Vagina (tissue), 2 donors: ENCODE data around the gene KRTAP12-1. TPM values are rescaled to one million over a fixed set of nuclear protein-coding genes. Genes with fewer than 3 reads are reported as not detected.

Source experiments
- DNase-seq, 2 donors: peaks; one replicate each; pipeline ENCODE4 v3.0.0-alpha.2; 2017; ENCODE audit errors: extremely low spot score in 2 of 2
- H3K27ac ChIP-seq: fragments of 200-600 bp; sonication (generic); one replicate; pipeline ENCODE4 v1.5.1; 2019
- H3K27me3 ChIP-seq: fragments of 200-600 bp; sonication (generic); one replicate; pipeline ENCODE4 v1.5.1; 2019
- H3K36me3 ChIP-seq, 2 donors: fragments of 200-600 bp; sonication (generic); one replicate each; pipeline ENCODE4 v1.5.1; 2017 to 2019
- H3K4me1 ChIP-seq: fragments of 200-600 bp; sonication (generic); one replicate; pipeline ENCODE4 v1.5.1; 2019
- H3K4me3 ChIP-seq, 2 donors: fragments of 200-600 bp; sonication (generic); 1 replicate in 1 of 2; 2 replicates in 1 of 2; pipeline ENCODE4 v1.5.1; 2016 to 2019
- H3K9me3 ChIP-seq: fragments of 200-600 bp; sonication (generic); one replicate; pipeline ENCODE4 v1.5.1; 2019
- POLR2A ChIP-seq, 2 donors: fragments of 450-650 bp; IDR thresholded peaks; one replicate each; pipeline ENCODE4 v1.6.1; 2017; ENCODE audit warnings: antibody characterized with exemption in 2 of 2, mild to moderate bottlenecking in 2 of 2, moderate library complexity in 2 of 2
- POLR2AphosphoS5 ChIP-seq, 2 donors: sonication (generic); formaldehyde crosslinking; IDR thresholded peaks; one replicate each; pipeline ENCODE4 v1.9.0; 2017; ENCODE audit warnings: antibody characterized with exemption in 2 of 2, mild to moderate bottlenecking in 2 of 2, low read depth in 1 of 2; ENCODE audit not compliant: insufficient read depth in 1 of 2
- intact Hi-C: fragments of 100-400 bp; cut with DNase I; formaldehyde crosslinking; loops from one replicate; pipeline ENCODE4 v1.15.1; 2023
- total RNA-seq: library from RNA; depleted of rRNA; stranded (reverse); fragments of >200 nt; gene quantifications from one replicate; pipeline ENCODE4 v1.2.3, GENCODE V29; 2016
- TF ChIP-seq, protein P1 (sequence below), 3 experiments: fragments of 450-650 bp in 2 of 3; fragments of 200-600 bp in 1 of 3; sonication (generic) in 1 of 3; IDR thresholded peaks; one replicate each; pipeline ENCODE4 v1.5.1; 2017 to 2019; ENCODE audit warnings: antibody characterized with exemption in 3 of 3, mild to moderate bottlenecking in 2 of 3, moderate library complexity in 2 of 3

The KRTAP12-1 gene
- total RNA-seq, 1 donor from 2014 or later = not detected

DNA sequence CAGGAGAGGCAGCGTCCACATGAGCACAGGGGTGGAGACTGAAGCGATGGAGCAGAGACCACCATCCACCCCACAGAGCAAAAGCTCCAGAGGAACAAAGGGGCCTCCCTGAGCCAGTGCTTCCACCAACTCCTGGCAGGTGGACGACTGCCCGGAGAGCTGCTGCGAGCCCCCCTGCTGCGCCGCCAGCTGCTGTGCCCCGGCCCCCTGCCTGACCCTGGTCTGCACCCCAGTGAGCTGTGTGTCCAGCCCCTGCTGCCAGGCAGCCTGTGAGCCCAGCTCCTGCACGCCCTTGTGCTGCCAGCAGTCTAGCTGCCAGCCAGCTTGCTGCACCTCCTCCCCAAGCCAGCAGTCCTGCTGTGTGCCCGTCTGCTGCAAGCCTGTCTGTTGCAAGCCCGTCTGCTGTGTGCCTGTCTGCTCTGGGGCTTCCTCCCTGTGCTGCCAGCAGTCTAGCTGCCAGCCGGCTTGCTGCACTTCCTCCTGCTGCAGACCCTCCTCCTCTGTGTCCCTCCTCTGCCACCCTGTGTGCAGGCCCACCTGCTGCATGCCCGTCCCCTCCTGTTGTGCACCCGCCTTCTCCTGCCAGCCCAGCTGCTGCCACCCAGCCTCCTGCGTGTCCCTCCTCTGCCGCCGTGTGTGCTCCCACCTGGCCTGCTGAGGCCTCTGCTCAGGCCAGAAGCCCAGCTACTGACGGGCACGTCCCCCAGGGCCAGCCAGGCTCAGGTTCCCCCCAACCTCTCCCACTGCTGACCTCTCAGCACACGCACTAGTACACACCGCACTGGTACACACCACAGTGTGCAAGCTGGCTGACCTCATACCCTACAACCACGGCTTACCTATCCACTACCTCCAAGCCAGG is 20.4 kb upstream of the KRTAP12-1 start:
- no peaks in the 10 kb centered on the region for H3K36me3 ChIP-seq
- H3K4me1 ChIP-seq = no peaks in the 10 kb centered on the region
- no peak overlapping the region for H3K27ac ChIP-seq
- DNase-seq = peak; percentile 77 to 93
- TF ChIP-seq POLR2AphosphoS5 (IDR thresholded peaks at IDR 0.05; ENCODE audit: insufficient read depth in 1 of 2, low read depth in 1 of 2) = no peak
- TF ChIP-seq, protein P1, sequence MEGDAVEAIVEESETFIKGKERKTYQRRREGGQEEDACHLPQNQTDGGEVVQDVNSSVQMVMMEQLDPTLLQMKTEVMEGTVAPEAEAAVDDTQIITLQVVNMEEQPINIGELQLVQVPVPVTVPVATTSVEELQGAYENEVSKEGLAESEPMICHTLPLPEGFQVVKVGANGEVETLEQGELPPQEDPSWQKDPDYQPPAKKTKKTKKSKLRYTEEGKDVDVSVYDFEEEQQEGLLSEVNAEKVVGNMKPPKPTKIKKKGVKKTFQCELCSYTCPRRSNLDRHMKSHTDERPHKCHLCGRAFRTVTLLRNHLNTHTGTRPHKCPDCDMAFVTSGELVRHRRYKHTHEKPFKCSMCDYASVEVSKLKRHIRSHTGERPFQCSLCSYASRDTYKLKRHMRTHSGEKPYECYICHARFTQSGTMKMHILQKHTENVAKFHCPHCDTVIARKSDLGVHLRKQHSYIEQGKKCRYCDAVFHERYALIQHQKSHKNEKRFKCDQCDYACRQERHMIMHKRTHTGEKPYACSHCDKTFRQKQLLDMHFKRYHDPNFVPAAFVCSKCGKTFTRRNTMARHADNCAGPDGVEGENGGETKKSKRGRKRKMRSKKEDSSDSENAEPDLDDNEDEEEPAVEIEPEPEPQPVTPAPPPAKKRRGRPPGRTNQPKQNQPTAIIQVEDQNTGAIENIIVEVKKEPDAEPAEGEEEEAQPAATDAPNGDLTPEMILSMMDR (IDR thresholded peaks at IDR 0.05) = no peak
- TF ChIP-seq POLR2A (IDR thresholded peaks at IDR 0.05) = no peak
- no peaks in the 10 kb centered on the region for H3K9me3 ChIP-seq
- intact Hi-C loops = no loop called here
- H3K27me3 ChIP-seq = peaks cover 12% of the 10 kb centered on the region
- H3K4me3 ChIP-seq = no peak overlapping the region

DNA sequence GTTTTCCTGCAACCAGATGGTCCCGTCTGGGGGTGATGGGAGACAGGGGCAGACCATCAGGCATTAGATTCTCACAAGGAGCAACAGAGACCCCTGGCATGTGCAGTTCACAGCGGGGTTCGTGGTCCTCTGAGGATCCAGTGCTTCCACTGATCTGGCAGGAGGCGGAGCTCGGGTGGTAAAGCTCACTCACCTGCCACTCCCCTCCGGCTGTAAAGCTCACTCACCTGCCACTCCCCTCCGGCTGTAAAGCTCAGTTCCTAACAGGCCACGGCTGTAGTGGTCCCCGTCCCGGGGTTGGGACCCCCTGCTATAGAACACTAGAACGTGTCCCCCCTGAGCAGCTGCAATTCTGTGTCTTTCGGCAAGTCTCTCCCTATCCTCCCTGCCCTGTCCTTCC is 19.6 kb upstream of the KRTAP12-1 start:
- peak in 1 of 2 donors; percentile 82 for DNase-seq

DNA sequence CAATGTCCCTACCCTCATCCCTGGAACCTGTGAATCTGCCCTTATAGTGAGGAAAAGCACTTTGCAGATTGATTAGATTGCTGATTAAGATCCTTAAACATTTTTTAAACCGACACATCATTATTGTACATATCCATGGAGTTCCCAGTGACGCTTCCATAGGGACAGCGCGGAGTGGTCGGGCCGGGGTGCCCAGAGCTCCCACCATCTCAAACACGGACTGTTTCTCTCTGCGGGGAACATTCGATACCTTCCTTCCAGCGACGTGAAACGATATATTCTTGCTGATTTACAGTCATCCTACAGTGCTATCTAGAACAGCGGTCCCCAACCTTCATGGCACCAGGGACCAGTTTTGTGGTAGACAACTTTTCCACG is 19.0 kb upstream of the KRTAP12-1 start:
- no peaks in the 10 kb centered on the region for H3K4me1 ChIP-seq
- intact Hi-C loops = no loop called here
- no peaks in the 10 kb centered on the region for H3K36me3 ChIP-seq
- TF ChIP-seq, protein P1 (IDR thresholded peaks at IDR 0.05) = no peak
- TF ChIP-seq POLR2A (IDR thresholded peaks at IDR 0.05) (no peak), POLR2AphosphoS5 (IDR thresholded peaks at IDR 0.05; ENCODE audit: insufficient read depth in 1 of 2, low read depth in 1 of 2) (no peak)
- no peak overlapping the region for H3K4me3 ChIP-seq
- no peak overlapping the region for H3K27ac ChIP-seq
- peaks cover 3% of the 10 kb centered on the region for H3K27me3 ChIP-seq
- peak in 1 of 2 donors; percentile 40 for DNase-seq
- no peaks in the 10 kb centered on the region for H3K9me3 ChIP-seq

More for the DNA sequence above, 19.6 kb upstream of the KRTAP12-1 start:
- no peak overlapping the region for H3K27ac ChIP-seq
- H3K9me3 ChIP-seq = no peaks in the 10 kb centered on the region
- H3K4me1 ChIP-seq = no peaks in the 10 kb centered on the region
- H3K4me3 ChIP-seq = no peak overlapping the region
- no peaks in the 10 kb centered on the region for H3K36me3 ChIP-seq
- H3K27me3 ChIP-seq = peaks cover 4% of the 10 kb centered on the region
- intact Hi-C loops = no loop called here
- TF ChIP-seq, protein P1 (IDR thresholded peaks at IDR 0.05) = no peak
- TF ChIP-seq POLR2AphosphoS5 (IDR thresholded peaks at IDR 0.05; ENCODE audit: insufficient read depth in 1 of 2, low read depth in 1 of 2) (no peak), POLR2A (IDR thresholded peaks at IDR 0.05) (no peak)

GRCh38 chr21:44700101-44701022 is 18.4 kb upstream of the KRTAP12-1 start:
- no peak overlapping the region for H3K27ac ChIP-seq
- peak; percentile 42 to 87 for DNase-seq
- intact Hi-C loops = no loop called here
- H3K9me3 ChIP-seq = no peaks in the 10 kb centered on the region
- no peak overlapping the region for H3K4me3 ChIP-seq
- H3K27me3 ChIP-seq = peaks cover 3% of the 10 kb centered on the region
- no peaks in the 10 kb centered on the region for H3K36me3 ChIP-seq
- TF ChIP-seq POLR2AphosphoS5 (IDR thresholded peaks at IDR 0.05; ENCODE audit: insufficient read depth in 1 of 2, low read depth in 1 of 2) (no peak), POLR2A (IDR thresholded peaks at IDR 0.05) (no peak)
- TF ChIP-seq, protein P1 (IDR thresholded peaks at IDR 0.05) = no peak
- no peaks in the 10 kb centered on the region for H3K4me1 ChIP-seq
